GM18499 (cell line): Measurements from ENCODE around the gene TMC6.

Source experiments
- ATAC-seq: cut with Tn5 transposase; IDR thresholded peaks from one replicate; pipeline ENCODE4 v1.9.1; 2021; ENCODE audit warnings: moderate number of reproducible peaks; ENCODE audit not compliant: insufficient read depth, unreplicated experiment

Gene TMC6

DNA sequence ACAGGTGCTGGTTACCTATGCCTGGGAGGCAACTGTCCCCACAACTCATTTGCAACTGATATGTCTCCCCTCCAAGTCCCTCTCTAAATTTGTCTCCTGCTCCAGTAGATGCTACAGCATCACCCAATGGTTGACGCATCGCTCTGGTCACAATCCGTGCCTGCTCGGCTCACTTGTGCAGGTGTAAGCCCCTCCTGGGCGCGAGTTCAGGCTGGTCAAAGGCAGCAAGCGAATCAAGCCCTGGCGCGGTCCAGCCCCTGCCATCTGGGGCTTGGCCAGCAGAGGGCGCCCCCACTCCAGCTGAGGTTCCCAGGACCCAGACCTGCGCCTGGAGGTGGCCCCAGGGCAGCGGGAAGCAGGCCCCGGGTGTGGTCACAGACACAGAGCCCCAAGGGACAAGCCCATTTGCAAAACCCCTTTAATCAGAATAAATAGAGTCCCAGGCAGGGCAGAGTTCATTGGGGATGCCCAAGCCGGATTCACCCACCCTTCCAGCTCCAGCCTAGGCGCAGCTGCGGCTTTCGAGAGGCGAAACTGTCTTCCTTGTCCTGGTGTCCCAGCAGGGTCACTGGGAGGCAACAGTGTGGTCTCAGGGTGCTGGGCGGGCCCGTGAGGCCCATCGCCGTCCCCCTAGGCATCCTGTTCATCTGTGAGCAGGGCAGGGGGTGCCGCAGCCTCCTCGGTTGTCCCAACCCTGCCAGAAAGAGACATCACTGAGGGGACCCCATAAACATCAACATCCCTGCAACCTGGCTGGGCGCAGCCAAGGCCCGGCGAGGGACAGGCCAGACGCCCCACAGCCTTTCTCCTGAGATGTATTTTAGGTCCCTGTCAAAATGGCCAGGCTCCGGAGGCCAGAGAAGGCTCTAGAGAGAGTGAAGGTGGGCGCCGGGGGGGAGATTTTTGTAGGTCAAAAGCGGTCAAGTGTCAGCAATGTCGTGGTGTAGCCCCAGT, 15.8 kb downstream of the TMC6 start:
- no peak for ATAC-seq

DNA sequence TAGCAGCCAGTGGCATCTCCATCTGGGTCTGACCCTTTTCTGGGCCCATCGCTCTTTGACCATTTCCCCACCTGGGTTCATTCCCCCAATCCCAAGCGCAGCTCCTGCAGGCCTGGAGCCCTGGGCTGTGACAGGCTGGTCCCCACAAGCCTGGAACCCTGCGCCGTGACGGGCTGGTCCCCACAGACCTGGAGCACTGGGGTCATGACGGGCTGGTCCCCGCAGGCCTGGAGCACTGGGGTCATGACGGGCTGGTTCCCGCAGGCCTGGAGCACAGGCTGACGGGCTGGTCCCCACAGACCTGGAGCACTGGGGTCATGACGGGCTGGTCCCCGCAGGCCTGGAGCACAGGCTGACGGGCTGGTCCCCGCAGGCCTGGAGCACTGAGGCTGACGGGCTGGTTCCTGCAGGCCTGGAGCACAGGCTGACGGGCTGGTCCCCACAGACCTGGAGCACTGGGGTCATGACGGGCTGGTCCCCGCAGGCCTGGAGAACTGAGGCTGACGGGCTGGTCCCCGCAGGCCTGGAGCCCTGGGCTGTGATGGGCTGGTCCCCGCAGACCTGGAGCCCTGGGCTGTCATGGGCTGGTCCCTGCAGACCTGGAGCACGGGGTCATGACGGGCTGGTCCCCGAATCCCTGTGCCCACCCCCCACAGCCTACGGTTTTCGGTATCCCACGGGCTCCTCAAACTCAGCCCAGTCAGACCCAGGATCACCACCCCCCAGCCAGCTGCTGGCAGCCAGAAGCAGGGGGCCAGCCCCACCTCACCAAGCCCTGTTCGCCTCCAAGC, 16.6 kb downstream of the TMC6 start:
- no peak for ATAC-seq

DNA sequence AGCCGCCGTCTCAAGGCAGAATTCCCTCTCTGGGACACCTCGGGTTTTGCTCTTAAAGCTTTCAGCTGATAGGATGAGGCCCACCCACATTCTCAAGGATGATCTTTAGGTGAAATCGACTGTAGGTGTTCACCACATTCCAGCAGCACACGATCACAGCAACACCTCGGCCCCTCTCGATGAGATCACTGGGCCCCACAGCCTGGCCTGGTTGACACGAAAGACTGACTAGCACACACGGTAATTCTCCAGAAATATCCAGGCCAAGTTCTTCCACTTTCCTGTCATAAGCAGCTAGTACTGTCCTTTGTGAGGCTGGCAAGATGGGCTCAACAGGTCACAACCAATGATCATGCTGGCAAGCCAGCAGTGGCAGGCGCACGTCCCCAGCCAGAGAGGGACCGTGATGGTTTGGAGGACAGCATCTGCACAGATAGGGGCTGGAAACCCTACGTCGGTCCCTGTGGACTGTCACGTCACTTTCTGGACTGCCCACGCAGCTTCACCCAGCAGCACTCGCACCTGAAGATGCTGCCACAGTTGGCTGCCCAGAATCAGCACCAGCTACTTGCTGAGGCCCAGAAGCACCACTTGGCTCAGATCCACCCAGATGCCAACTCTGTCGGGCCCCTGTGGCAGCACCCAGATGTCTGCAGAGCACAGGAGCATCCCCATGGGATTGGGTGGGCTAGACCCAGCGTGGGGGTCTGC, 17.4 kb downstream of the TMC6 start:
- no peak for ATAC-seq

DNA sequence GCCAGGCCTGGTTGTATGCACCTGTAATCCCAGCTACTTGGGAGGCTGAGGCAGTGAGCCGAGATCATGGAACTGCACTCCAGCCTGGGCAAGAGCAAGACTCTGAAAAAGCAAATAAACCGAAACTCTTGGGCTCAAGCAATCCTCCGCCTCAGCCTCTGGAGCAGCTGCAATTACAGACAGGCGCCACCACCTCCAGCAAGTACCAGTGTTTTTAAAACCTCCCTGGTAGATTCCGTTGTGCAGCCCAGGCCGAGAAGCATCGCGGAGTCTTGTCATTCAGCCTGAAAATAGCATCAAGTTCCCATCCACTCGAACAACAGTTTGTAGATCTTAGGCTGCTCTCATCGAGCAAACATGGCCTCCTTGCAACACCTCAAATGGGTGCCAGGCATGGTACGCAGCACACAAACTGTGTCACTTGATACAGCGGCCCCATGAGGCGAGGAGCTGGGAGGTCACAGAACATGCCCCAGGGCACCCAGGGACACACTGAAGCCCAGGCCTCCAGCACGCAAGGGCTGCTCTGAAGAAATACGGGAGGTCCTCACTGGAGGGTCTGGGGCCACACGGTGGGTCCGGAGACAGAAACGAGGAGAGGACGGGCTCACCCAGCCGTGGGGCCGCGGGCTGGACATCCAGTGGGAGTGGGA, 18.1 kb downstream of the TMC6 start:
- ATAC-seq, result no peak

DNA sequence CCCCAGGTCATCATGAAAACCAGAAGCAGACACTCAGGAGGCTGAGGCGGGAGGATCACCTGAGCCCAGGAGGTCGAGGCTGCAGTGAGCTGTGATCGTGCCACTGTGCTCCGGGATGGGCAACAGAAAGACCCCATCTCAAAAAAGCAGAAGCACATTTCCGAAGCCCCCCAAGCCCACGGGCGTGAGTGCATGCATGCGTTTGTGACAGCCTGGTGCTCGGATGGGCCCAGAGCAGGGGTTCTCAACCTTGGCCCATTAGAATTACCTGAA, 19.1 kb downstream of the TMC6 start:
- no peak for ATAC-seq

DNA sequence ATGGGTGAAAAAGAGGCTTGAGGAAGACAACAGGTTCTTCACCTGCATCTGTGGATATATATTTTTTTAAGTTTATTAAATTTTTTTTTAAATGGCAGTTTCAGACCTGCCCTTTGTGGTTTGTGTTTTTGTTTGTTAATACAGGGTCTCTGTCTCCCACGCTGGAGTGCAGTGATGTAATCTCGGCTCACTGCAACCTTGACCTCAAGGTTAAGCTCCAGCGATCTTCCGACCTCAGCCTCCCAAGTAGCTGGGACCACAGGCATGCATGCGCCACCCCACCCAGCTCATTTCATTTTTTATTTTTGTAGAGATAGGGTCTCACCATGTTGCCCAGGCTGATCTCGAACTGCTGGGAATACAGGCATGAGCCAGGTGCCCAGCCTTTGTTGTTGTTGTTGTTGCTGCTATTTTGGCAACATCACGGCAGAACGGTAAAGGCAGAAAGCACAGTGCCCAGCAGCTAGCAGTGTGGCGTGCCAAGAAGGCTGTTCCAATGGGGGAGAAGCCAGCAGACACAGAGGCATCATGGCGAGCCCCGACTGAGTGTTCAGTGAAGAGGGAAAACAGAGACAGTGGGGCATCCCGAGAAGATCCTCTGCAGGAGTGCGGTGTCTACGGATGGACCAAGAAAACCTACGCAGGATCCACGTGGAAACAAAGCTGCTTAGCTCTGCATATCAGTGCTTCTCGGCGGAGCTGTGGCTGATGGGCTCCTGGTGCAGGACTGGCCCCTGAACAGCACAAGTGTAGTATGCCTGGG, 19.6 kb downstream of the TMC6 start:
- no peak for ATAC-seq

DNA sequence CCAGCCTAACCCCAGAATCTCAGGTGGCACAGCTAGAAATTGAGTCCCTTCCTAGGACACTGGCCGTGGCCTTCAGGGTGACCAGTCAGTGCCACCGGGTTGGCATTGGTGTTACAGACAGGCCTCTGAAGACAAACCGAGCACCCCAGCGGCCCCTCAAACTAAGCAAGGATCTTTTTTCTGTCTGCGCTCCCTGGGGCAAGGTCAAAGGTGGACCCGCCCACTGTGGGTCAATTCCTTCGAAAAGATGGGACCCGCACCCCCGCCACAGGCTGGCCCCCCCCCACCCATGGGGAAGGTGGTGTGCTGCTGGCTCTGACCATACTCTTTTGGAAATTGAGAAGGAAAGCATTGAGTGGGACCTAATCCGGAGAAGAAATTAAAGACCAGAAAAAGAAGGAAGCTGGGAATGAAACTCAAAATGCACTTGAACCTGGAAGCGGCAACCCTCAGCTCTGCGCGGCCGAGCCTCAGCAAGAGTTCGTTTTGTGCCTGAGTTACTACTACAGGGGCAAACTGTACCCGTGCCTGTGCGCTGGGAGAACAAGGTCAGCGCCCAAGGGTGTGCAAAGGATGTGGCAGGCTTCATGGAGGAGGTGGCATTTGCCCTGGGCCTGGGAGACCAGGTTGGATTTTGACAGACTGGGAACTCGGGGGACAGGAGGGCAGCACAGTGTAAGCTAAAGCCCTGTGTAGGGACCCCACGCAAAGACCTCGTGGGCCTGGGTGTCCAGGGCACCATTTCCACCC, 20.4 kb downstream of the TMC6 start:
- no peak for ATAC-seq

DNA sequence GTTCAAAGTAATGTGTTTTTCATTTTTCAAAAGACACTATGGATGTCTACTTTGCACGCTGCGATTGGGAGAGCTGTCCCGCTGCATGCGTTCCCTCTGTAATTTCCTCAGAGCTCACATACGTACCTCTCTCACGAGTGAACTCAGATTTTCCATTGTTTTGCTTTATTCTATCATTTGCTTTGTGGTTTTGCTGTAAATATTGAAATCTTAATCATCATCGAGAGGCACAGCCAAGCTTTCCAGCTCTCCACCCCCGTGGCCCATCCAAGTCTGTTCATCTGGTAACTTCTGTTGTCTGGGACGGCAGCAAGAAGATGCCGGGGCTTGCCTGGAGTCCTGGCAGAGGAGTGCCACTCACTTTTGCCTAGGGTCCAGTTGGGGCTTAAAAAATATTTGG, 21.1 kb downstream of the TMC6 start:
- ATAC-seq, result no peak

DNA sequence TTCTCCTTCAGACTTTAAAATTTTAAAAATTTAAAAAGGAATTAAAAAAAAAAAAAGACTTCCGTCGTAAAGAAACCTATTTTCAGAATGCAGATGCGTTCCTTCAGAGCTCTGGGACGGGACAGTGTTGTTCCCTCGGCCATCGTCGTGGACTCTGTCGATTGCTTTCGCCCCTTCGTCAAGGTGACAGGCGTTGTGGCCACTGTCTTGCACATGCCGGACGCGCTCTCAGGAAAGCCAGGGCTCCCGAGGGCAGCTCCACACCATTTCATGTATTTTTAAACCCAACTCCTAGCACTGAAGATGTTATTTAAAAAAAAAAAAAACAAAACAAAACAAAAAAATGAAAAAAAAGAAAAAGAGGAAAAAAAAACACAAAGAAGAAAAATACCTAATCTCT, 22.3 kb downstream of the TMC6 start:
- ATAC-seq, result no peak

DNA sequence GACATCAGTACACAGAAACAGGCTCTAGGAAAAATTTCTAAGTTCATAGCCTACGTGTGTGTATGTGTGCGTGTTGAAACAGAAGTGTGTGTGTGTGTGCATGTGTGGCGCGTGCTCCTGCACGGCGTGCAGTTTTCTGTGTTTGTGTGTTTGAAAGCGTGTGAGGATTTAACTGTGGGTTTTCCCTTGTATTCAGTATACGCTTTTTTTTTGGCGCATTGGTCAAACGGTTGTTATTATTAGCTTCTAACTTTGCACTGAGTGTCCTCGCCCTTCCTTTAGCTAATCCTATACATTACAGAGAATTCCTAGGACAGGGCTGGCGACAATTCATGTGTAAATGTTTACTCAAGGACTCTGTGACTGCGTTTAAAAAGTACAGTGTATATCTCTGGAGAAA, 23.0 kb downstream of the TMC6 start:
- no peak for ATAC-seq

DNA sequence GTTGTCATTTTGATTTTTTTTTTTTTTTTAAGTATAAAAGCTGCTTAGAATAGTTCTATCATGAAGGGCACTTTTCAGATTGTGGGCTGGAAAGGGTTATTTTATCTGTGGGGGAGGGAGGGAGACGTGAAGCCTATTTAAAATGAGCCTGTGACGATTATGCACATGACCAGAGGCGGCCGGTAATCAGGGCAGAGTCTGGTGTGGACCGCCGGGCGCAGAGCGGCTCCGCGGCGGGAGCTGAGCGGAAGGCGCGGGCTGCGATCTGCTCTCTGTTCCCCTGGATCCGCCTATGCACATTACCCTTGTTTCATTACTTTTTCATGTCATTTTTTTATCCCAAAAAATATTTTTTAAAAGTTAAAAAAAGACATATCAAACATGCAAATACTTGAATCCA, 23.5 kb downstream of the TMC6 start:
- no peak for ATAC-seq

DNA sequence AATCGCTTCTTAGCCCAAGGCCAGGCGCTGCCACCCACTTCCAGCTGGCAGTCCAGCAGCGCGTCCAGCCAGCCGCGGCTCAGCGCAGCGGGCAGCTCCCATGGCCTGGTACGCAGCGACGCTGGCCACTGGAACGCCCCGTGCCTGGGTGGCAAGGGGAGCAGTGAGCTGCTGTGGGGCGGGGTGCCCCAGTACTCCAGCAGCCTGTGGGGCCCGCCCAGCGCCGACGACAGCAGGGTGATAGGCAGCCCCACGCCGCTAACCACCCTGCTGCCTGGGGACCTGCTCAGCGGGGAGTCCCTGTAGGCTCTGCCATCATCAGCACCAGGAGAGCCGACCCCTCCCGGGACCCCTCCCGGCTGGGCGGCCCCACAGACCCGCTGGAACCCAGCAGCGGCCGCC, 24.0 kb downstream of the TMC6 start:
- no peak for ATAC-seq

DNA sequence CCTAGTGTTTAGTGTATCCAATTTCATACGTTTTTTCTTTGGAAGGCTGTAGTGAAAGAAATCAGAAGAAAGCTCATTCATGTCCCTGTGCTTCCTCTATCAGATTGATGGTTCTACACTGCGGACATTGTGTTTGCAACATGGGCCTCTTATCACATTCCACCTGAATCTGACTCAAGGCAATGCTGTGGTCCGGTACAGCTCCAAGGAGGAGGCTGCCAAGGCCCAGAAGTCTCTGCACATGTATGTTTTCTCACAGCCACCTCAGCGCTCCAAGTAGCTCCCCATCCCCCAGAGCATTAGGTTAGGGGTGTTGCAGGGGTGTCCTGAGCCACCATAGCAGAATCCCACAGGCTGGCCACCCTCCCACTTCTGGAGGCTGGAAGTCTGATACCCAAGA, 25.2 kb downstream of the TMC6 start:
- ATAC-seq, result no peak

DNA sequence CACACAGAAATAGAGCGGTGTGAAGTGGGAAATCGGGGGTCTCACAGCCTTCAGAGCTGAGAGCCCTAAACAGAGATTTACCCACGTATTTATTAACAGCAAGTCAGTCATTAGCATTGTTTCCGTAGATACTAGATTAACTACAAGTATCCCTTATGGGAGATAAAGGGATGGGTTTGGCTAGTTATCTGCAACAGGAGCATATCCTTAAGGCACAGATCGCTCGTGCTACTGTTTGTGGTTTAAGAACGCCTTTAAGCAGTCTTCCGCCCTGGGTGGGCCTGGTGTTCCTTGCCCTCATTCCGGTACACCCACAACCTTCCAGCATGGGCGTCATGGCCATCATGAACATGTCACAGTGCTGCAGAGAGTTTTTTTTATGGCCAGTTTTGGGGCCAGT, 27.0 kb downstream of the TMC6 start:
- ATAC-seq, result no peak

DNA sequence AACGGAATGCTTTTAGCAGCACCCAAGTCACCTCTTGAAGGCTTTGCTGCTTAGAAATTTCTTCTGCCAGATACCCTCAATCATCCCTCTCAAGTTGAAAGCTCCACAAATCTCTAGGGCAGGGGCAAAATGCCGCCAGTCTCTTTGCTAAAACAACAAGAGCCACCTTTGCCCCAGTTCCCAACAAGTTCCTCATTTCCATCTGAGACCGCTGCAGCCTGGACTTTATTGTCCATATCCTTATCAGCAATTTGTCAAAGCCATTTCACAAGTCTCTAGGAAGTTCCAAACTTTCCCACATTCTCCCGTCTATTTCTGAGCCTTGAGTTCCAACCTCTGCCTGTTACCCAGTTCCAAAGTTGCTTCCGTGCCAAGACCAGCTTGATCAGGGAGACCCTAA, 27.4 kb downstream of the TMC6 start:
- no peak for ATAC-seq

DNA sequence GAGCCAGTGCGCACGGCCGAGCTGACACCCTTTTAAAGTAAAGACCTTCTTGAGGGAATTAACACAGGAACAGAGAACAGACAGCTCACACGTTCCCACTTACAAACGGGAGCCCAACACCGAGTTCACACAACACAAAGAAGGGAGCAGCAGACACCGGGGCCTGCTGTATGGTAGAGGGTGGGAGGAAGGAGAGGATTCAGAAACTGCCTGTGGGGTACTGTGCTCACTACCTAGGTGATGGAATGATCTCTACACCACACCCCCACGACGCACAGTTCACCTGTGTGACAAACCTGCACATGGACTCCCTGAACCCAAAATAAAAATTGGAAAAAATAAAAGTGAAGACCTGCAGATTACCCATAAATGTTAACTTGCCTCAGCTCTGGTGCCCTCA, 32.5 kb downstream of the TMC6 start:
- ATAC-seq, result no peak

DNA sequence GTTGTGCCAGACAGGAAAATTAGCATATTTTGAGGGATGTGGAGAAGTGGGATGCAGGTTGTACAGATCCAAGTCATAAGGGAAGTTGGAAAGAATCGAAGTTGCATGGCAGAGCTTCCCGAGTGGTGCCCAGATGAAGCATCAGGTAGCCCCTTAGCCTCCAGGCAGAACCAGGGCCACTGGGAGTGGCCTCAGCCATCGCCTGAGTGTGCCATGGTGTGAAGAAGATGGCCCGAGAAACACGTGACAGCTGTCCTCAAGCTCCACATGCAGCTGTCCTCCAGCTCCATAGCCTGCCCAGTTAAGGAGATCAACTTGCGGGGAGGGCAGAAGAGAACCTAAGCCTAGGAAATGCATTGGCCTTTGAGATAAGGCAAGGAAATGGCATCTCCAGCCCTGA, 33.5 kb downstream of the TMC6 start:
- ATAC-seq, result no peak

DNA sequence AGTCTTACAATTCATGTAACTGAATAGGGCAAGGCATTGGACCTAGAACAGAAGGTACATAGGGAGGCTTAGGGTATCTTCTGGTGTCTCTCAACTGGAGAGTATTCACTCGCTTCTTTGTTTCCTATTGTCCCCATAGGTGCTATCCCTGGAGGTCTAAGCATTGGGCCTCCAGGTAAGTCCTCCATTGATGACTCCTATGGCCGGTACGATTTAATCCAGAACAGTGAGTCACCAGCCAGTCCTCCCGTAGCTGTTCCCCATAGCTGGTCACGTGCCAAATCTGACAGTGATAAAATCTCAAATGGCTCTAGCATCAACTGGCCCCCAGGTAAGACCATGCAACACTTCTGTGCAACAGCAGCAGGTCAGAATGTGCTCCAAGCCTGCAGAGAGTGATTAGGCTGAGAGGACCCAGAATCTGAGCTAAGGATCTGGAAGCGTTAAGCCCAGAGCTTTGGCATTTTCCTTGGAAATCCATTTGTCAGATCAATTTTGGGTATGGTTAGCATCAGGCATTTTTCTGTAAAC, 35.7 kb downstream of the TMC6 start:
- no peak for ATAC-seq
